Body of pancreas (tissue), 4 donors: ENCODE measurements around the gene SERPINB6.

Experiments used
- POLR2A ChIP-seq, 3 donors: fragments of 450-650 bp; IDR thresholded peaks; one replicate each; pipeline ENCODE4 v1.6.1; 2016; ENCODE audit warnings: antibody characterized with exemption in 3 of 3, mild to moderate bottlenecking in 2 of 3
- TF ChIP-seq, protein P1 (sequence below), 7 experiments: fragments of 450-650 bp in 4 of 7; fragments of 200-600 bp in 3 of 7; sonication (generic) in 3 of 7; IDR thresholded peaks; one replicate each; pipeline ENCODE4 v1.5.1; 2016 to 2019; ENCODE audit warnings: antibody characterized with exemption in 7 of 7

- TF ChIP-seq POLR2A (IDR thresholded peaks at IDR 0.05) = no peak
- TF ChIP-seq, protein P1, sequence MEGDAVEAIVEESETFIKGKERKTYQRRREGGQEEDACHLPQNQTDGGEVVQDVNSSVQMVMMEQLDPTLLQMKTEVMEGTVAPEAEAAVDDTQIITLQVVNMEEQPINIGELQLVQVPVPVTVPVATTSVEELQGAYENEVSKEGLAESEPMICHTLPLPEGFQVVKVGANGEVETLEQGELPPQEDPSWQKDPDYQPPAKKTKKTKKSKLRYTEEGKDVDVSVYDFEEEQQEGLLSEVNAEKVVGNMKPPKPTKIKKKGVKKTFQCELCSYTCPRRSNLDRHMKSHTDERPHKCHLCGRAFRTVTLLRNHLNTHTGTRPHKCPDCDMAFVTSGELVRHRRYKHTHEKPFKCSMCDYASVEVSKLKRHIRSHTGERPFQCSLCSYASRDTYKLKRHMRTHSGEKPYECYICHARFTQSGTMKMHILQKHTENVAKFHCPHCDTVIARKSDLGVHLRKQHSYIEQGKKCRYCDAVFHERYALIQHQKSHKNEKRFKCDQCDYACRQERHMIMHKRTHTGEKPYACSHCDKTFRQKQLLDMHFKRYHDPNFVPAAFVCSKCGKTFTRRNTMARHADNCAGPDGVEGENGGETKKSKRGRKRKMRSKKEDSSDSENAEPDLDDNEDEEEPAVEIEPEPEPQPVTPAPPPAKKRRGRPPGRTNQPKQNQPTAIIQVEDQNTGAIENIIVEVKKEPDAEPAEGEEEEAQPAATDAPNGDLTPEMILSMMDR (IDR thresholded peaks at IDR 0.05) = no peak
Measured at GRCh38 chr6:2986722-2987221, 15.4 kb upstream of the SERPINB6 start.
